Nephron (organoid): ENCODE results near the gene ESRRG.

Source experiments
- H3K27ac Mint-ChIP-seq, 3 experiments: 2 replicates each; pipeline ENCODE4 v1.8.0; 2020; ENCODE audit warnings: mixed read lengths in 3 of 3, mild to moderate bottlenecking in 2 of 3, moderate library complexity in 1 of 3
- H3K27me3 Mint-ChIP-seq: 2 replicates; pipeline ENCODE4 v1.8.0; 2021; ENCODE audit warnings: low read depth, mild to moderate bottlenecking, moderate library complexity, mixed read lengths
- H3K36me3 Mint-ChIP-seq: 2 replicates; pipeline ENCODE4 v1.8.0; 2020; ENCODE audit warnings: low read depth, mixed read lengths
- H3K4me1 Mint-ChIP-seq: 2 replicates; pipeline ENCODE4 v1.8.0; 2020; ENCODE audit warnings: mixed read lengths
- H3K4me3 Mint-ChIP-seq, 3 experiments: 2 replicates each; pipeline ENCODE4 v1.8.0; 2020; ENCODE audit warnings: mild to moderate bottlenecking in 3 of 3, mixed read lengths in 3 of 3, moderate library complexity in 2 of 3
- H3K9me3 Mint-ChIP-seq: 2 replicates; pipeline ENCODE4 v1.8.0; 2020; ENCODE audit warnings: mixed read lengths
- CTCF ChIP-seq, 3 experiments: fragments of 200-600 bp; sonication (generic); IDR thresholded peaks; one replicate each; pipeline ENCODE4 v1.5.0; 2021; ENCODE audit warnings: antibody characterized with exemption in 3 of 3; ENCODE audit not compliant: unreplicated experiment in 3 of 3

Gene ESRRG

GRCh38 chr1:216665856-216666255 is 57.4 kb downstream of the ESRRG start:
- TF ChIP-seq CTCF (IDR thresholded peaks at IDR 0.05; ENCODE audit: unreplicated experiment in 3 of 3), result no peak
- Mint-ChIP-seq H3K9me3 (no peaks in the 10 kb centered on the region), H3K27me3 (no peaks in the 10 kb centered on the region), H3K36me3 (no peaks in the 10 kb centered on the region), H3K27ac (no peak overlapping the region), H3K4me3 (no peak overlapping the region), H3K4me1 (no peaks in the 10 kb centered on the region)

- Mint-ChIP-seq H3K4me3 (no peak overlapping the region), H3K4me1 (no peaks in the 10 kb centered on the region), H3K27me3 (no peaks in the 10 kb centered on the region), H3K9me3 (no peaks in the 10 kb centered on the region), H3K27ac (no peak overlapping the region), H3K36me3 (no peaks in the 10 kb centered on the region)
- no peak for TF ChIP-seq CTCF (IDR thresholded peaks at IDR 0.05; ENCODE audit: unreplicated experiment in 3 of 3)
These were observed 57.8 kb downstream of the ESRRG start for GRCh38 chr1:216665406-216665805.

- Mint-ChIP-seq H3K9me3 (no peaks in the 10 kb centered on the region), H3K27ac (no peak overlapping the region), H3K36me3 (no peaks in the 10 kb centered on the region), H3K27me3 (no peaks in the 10 kb centered on the region), H3K4me1 (no peaks in the 10 kb centered on the region), H3K4me3 (no peak overlapping the region)
- no peak for TF ChIP-seq CTCF (IDR thresholded peaks at IDR 0.05; ENCODE audit: unreplicated experiment in 3 of 3)
These were observed 60.5 kb downstream of the ESRRG start for GRCh38 chr1:216662681-216663080.

GRCh38 chr1:216660561-216660960 is 62.7 kb downstream of the ESRRG start:
- no peaks in the 10 kb centered on the region for H3K27me3 Mint-ChIP-seq
- H3K4me3 Mint-ChIP-seq, result no peak overlapping the region
- H3K27ac Mint-ChIP-seq, result no peak overlapping the region
- H3K36me3 Mint-ChIP-seq, result no peaks in the 10 kb centered on the region
- H3K4me1 Mint-ChIP-seq, result no peaks in the 10 kb centered on the region
- H3K9me3 Mint-ChIP-seq, result no peaks in the 10 kb centered on the region
- TF ChIP-seq CTCF (IDR thresholded peaks at IDR 0.05; ENCODE audit: unreplicated experiment in 3 of 3), result no peak

DNA sequence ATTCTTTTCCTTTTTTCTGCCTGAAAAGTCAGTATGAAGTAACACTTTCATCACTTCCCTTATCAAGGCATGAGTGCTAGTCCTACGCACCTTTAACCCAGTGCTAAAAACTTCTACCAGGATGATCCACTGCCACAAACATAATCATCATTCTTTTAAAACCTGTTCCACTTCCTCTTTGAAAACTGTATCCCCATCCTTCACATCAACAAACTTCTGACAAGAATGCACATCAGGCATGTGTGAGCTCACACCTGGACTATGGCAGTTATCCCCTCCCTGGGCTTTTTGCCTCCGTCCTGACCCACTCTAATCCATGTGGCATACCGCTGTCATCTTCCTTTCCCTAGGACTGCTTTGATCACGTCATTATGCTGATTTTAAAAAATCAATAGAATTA is 70.2 kb downstream of the ESRRG start:
- H3K9me3 Mint-ChIP-seq, result no peaks in the 10 kb centered on the region
- H3K36me3 Mint-ChIP-seq, result no peaks in the 10 kb centered on the region
- no peaks in the 10 kb centered on the region for H3K4me1 Mint-ChIP-seq
- no peak overlapping the region for H3K4me3 Mint-ChIP-seq
- peak overlapping the region in 1 of 3 experiments; percentile 6 for H3K27ac Mint-ChIP-seq
- TF ChIP-seq CTCF (IDR thresholded peaks at IDR 0.05; ENCODE audit: unreplicated experiment in 3 of 3), result no peak
- no peaks in the 10 kb centered on the region for H3K27me3 Mint-ChIP-seq

DNA sequence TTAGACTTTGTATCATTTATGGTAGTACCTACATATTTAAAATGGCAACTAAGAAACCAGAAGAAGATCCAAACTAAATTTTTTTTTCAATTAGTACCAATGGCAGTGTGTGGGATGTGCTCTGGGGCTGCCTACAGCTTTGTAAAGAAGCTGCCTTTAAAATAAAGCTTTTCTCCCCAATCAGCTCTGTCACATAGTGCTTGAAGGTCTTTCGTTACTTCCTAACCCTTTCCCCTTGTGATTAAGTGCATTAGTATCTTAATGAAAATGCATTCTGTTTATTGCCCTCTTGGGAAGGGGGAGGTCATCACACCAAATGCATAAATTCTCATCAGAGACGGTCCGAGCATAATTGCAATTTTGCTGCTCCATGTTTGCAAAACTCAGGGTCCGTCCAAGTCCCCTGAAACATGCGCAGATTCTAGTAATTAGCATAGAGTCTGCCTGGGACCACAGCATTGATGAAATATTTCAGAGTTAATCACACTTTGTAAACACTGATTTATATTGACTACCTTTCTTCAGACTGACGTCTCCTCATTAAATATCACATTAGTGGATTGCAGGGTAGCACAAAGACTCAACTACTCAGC is 71.3 kb downstream of the ESRRG start:
- H3K27me3 Mint-ChIP-seq, result no peaks in the 10 kb centered on the region
- no peak overlapping the region for H3K27ac Mint-ChIP-seq
- H3K36me3 Mint-ChIP-seq, result no peaks in the 10 kb centered on the region
- H3K9me3 Mint-ChIP-seq, result no peaks in the 10 kb centered on the region
- no peaks in the 10 kb centered on the region for H3K4me1 Mint-ChIP-seq
- H3K4me3 Mint-ChIP-seq, result no peak overlapping the region
- no peak for TF ChIP-seq CTCF (IDR thresholded peaks at IDR 0.05; ENCODE audit: unreplicated experiment in 3 of 3)
